H9 (cell line): Measurements from ENCODE around the gene SPECC1L. TPM values are rescaled to one million over a fixed set of nuclear protein-coding genes. Genes with fewer than 3 reads are reported as not detected.

ENCODE experiments used
- DNase-seq: peaks from one replicate; pipeline ENCODE4 v3.0.0-alpha.2; 2017
- H2AFZ ChIP-seq: one replicate; pipeline ENCODE4 v1.6.1; 2013; ENCODE audit warnings: mild to moderate bottlenecking, low read length, control low read depth, moderate library complexity
- H2AK5ac ChIP-seq: 2 replicates; pipeline ENCODE4 v1.6.1; 2013; ENCODE audit warnings: low read length, control low read depth, mixed read lengths; ENCODE audit not compliant: insufficient read length
- H2BK120ac ChIP-seq: one replicate; pipeline ENCODE4 v1.6.1; 2013; ENCODE audit warnings: low read depth, mild to moderate bottlenecking, low read length, control low read depth, inconsistent platforms; ENCODE audit not compliant: poor library complexity, severe bottlenecking
- H2BK12ac ChIP-seq: 2 replicates; pipeline ENCODE4 v1.6.1; 2013; ENCODE audit warnings: low read length, control low read depth, mixed read lengths, low read depth; ENCODE audit not compliant: insufficient read length
- H2BK15ac ChIP-seq: 2 replicates; pipeline ENCODE4 v1.6.1; 2013; ENCODE audit warnings: low read depth, low read length, control low read depth
- H2BK20ac ChIP-seq: one replicate; pipeline ENCODE4 v1.6.1; 2013; ENCODE audit warnings: low read depth, mild to moderate bottlenecking, low read length, control low read depth, inconsistent platforms; ENCODE audit not compliant: poor library complexity, severe bottlenecking
- H2BK5ac ChIP-seq: 2 replicates; pipeline ENCODE4 v1.6.1; 2013; ENCODE audit warnings: low read length, control low read depth, mixed read lengths; ENCODE audit not compliant: insufficient read length
- H3K14ac ChIP-seq: 2 replicates; pipeline ENCODE4 v1.6.1; 2013; ENCODE audit warnings: low read length, control low read depth; ENCODE audit not compliant: insufficient read depth
- H3K18ac ChIP-seq: 2 replicates; pipeline ENCODE4 v1.6.1; 2013; ENCODE audit warnings: low read depth, mild to moderate bottlenecking, mixed read lengths, low read length, control low read depth; ENCODE audit not compliant: insufficient read length
- H3K23ac ChIP-seq: 2 replicates; pipeline ENCODE4 v1.6.1; 2013; ENCODE audit warnings: low read length, control low read depth, mixed read lengths, low read depth; ENCODE audit not compliant: insufficient read length
- H3K23me2 ChIP-seq: 2 replicates; pipeline ENCODE4 v1.6.1; 2013; ENCODE audit warnings: low read depth, mild to moderate bottlenecking, mixed read lengths, low read length, control low read depth; ENCODE audit not compliant: insufficient read length, poor library complexity, severe bottlenecking
- H3K27ac ChIP-seq: 2 replicates; pipeline ENCODE4 v1.5.1; 2013; ENCODE audit warnings: low read length, control low read depth, mixed read lengths, low read depth; ENCODE audit not compliant: insufficient read length
- H3K27me3 ChIP-seq: 2 replicates; pipeline ENCODE4 v1.6.1; 2013; ENCODE audit warnings: low read length, control low read depth, inconsistent platforms; ENCODE audit not compliant: insufficient read depth
- H3K4ac ChIP-seq: 2 replicates; pipeline ENCODE4 v1.6.1; 2013; ENCODE audit warnings: low read depth, mild to moderate bottlenecking, control low read depth, inconsistent platforms, low read length, moderate library complexity
- H3K4me1 ChIP-seq: 2 replicates; pipeline ENCODE4 v1.6.1; 2013; ENCODE audit warnings: low read length, control low read depth, inconsistent platforms; ENCODE audit not compliant: insufficient read depth
- H3K4me2 ChIP-seq: 2 replicates; pipeline ENCODE4 v1.6.1; 2013; ENCODE audit warnings: low read length, control low read depth, mixed read lengths; ENCODE audit not compliant: insufficient read length, insufficient read depth
- H3K56ac ChIP-seq: 2 replicates; pipeline ENCODE4 v1.6.1; 2013; ENCODE audit warnings: low read depth, mild to moderate bottlenecking, mixed read lengths, low read length, control low read depth; ENCODE audit not compliant: insufficient read length
- H3K79me1 ChIP-seq: 2 replicates; pipeline ENCODE4 v1.6.1; 2013; ENCODE audit warnings: low read depth, mild to moderate bottlenecking, moderate library complexity, low read length, control low read depth, inconsistent platforms; ENCODE audit not compliant: insufficient read depth, poor library complexity, severe bottlenecking
- H3K79me2 ChIP-seq: 2 replicates; pipeline ENCODE4 v1.6.1; 2013; ENCODE audit warnings: low read length, control low read depth, inconsistent platforms; ENCODE audit not compliant: insufficient read depth
- H3K9ac ChIP-seq: 2 replicates; pipeline ENCODE4 v1.6.1; 2013; ENCODE audit warnings: low read length, control low read depth, mixed read lengths; ENCODE audit not compliant: insufficient read length; ENCODE audit errors: extremely low read depth
- H3K9me3 ChIP-seq: one replicate; pipeline ENCODE4 v1.6.1; 2013; ENCODE audit warnings: low read depth, low read length, inconsistent platforms; ENCODE audit not compliant: control insufficient read depth
- H3T11ph ChIP-seq: one replicate; pipeline ENCODE4 v1.6.1; 2013; ENCODE audit warnings: mild to moderate bottlenecking, low read length, control low read depth, inconsistent platforms
- H4K20me1 ChIP-seq: one replicate; pipeline ENCODE4 v1.6.1; 2013; ENCODE audit not compliant: control insufficient read depth, insufficient read length, insufficient read depth
- H4K5ac ChIP-seq: 2 replicates; pipeline ENCODE4 v1.6.1; 2013; ENCODE audit warnings: low read depth, mild to moderate bottlenecking, mixed read lengths, low read length, control low read depth; ENCODE audit not compliant: insufficient read length
- H4K8ac ChIP-seq: replicated peaks from 2 replicates; pipeline ENCODE4 v1.6.1; 2013; ENCODE audit warnings: low read length, control low read depth, mixed read lengths, low read depth; ENCODE audit not compliant: insufficient read length
- H4K91ac ChIP-seq: 2 replicates; pipeline ENCODE4 v1.6.1; 2013; ENCODE audit warnings: low read depth, mild to moderate bottlenecking, moderate library complexity, mixed read lengths, low read length, control low read depth; ENCODE audit not compliant: insufficient read length
- H3K27ac Mint-ChIP-seq, 3 experiments: 2 replicates in 2 of 3; 3 replicates in 1 of 3; pipeline ENCODE4 v1.8.0; 2020 to 2021; ENCODE audit warnings: mixed read lengths in 3 of 3, mild to moderate bottlenecking in 1 of 3, moderate library complexity in 1 of 3
- H3K27me3 Mint-ChIP-seq: 2 replicates; pipeline ENCODE4 v1.8.0; 2021; ENCODE audit warnings: low read depth, mild to moderate bottlenecking, moderate library complexity, mixed read lengths
- H3K36me3 Mint-ChIP-seq, 3 experiments: 2 replicates in 2 of 3; 3 replicates in 1 of 3; pipeline ENCODE4 v1.8.0; 2020 to 2021; ENCODE audit warnings: low read depth in 3 of 3, mixed read lengths in 3 of 3; ENCODE audit not compliant: insufficient read depth in 1 of 3
- H3K4me1 Mint-ChIP-seq, 2 experiments: 2 replicates each; pipeline ENCODE4 v1.8.0; 2020; ENCODE audit warnings: mixed read lengths in 2 of 2
- H3K4me3 Mint-ChIP-seq, 2 experiments: 2 replicates in 1 of 2; 3 replicates in 1 of 2; pipeline ENCODE4 v1.8.0; 2020 to 2021; ENCODE audit warnings: mild to moderate bottlenecking in 2 of 2, mixed read lengths in 2 of 2, moderate library complexity in 1 of 2
- H3K9me3 Mint-ChIP-seq, 2 experiments: 2 replicates in 1 of 2; 3 replicates in 1 of 2; pipeline ENCODE4 v1.8.0; 2020; ENCODE audit warnings: mild to moderate bottlenecking in 2 of 2, mixed read lengths in 2 of 2, moderate library complexity in 1 of 2
- CTCF ChIP-seq: fragments of 200-600 bp; sonication (generic); conservative IDR thresholded peaks from 3 replicates; pipeline ENCODE4 v1.8.0; 2021; ENCODE audit warnings: antibody characterized with exemption, mild to moderate bottlenecking
- WGBS: extraction: QIAGEN DNeasy Blood & Tissue Kit; methylation state at CpG from one replicate; pipeline ENCODE4 v1.1.7; 2013; ENCODE audit warnings: missing lambda C conversion rate, low lambda C conversion rate, mixed read lengths; ENCODE audit not compliant: insufficient read length; ENCODE audit errors: extremely low coverage; 5-methylcytosine and 5-hydroxymethylcytosine counted together
- total RNA-seq: library from RNA; stranded (reverse); gene quantifications from 2 replicates; pipeline ENCODE4 v1.2.1, GENCODE V29; 2021

SPECC1L gene
- total RNA-seq, 1 experiment from 2014 or later = 57.1 TPM

- no peaks in the 10 kb centered on the region for H3K79me2 ChIP-seq
- H2BK120ac ChIP-seq = no peak overlapping the region
- no peak overlapping the region for H3K27ac Mint-ChIP-seq
- H3K79me1 ChIP-seq = no peaks in the 10 kb centered on the region
- no peak overlapping the region for H2AFZ ChIP-seq
- H3K14ac ChIP-seq = no peak overlapping the region
- H3K4me2 ChIP-seq = no peak overlapping the region
- no CpG with 5 or more reads among the region's 7 CpGs for WGBS
- H3K4me1 Mint-ChIP-seq = no peaks in the 10 kb centered on the region
- H4K8ac ChIP-seq = no peak overlapping the region
- H3K4ac ChIP-seq = no peak overlapping the region
- H3K23me2 ChIP-seq = no peaks in the 10 kb centered on the region
- no peaks in the 10 kb centered on the region for H3K9me3 ChIP-seq
- no peak overlapping the region for H4K5ac ChIP-seq
- no peak overlapping the region for H2BK12ac ChIP-seq
- H3K27me3 ChIP-seq = no peaks in the 10 kb centered on the region
- no peak overlapping the region for H2BK5ac ChIP-seq
- H3K27me3 Mint-ChIP-seq = no peaks in the 10 kb centered on the region
- no peak overlapping the region for H2BK20ac ChIP-seq
- H3K56ac ChIP-seq = no peak overlapping the region
- no peaks in the 10 kb centered on the region for H4K20me1 ChIP-seq
- no peaks in the 10 kb centered on the region for H3K4me1 ChIP-seq
- no peak overlapping the region for H3T11ph ChIP-seq
- H2BK15ac ChIP-seq = no peak overlapping the region
- H3K18ac ChIP-seq = no peak overlapping the region
- peaks cover 6 to 41% (median 22%) of the 10 kb centered on the region in 3 experiments; a peak in 6 of 7 replicates for H3K36me3 Mint-ChIP-seq
- H2AK5ac ChIP-seq = no peak overlapping the region
- no peak overlapping the region for H3K23ac ChIP-seq
- no peak overlapping the region for H3K9ac ChIP-seq
- DNase-seq = no peak
- H3K9me3 Mint-ChIP-seq = no peaks in the 10 kb centered on the region
- no peak overlapping the region for H3K4me3 Mint-ChIP-seq
- no peak for TF ChIP-seq CTCF
- H4K91ac ChIP-seq = no peak overlapping the region
- H3K27ac ChIP-seq = no peak overlapping the region
Observed at GRCh38 chr22:24380220-24380904, 109.7 kb downstream of the SPECC1L start.
